Stimulated activated memory B cell treated with anti-CD40 and anti-IgM and Interleukin-4, amounts not matched to agents 10 μg/mL and 1 μg/mL and 100 μg/mL, for 72 hours (primary cell): ENCODE measurements around the gene C2CD4C.
A peak's percentile ranks its signal among the peaks of the same experiment; 100 is the strongest.
"Not testable (repeated sequence)": the region's sequence is repeated elsewhere in the genome, so short reads cannot be mapped to it uniquely, and the experiment has no call there.

Source experiments
- ATAC-seq: fragments of 150-1000 bp; cut with Tn5 transposase; 2 replicates; pipeline ENCODE4 v1.10.0; 2021
- H3K27ac Mint-ChIP-seq: one replicate; pipeline ENCODE4 v1.8.0; 2022; ENCODE audit warnings: mild to moderate bottlenecking, mixed read lengths
- H3K27me3 Mint-ChIP-seq: one replicate; pipeline ENCODE4 v1.8.0; 2022; ENCODE audit warnings: mixed read lengths
- H3K36me3 Mint-ChIP-seq: one replicate; pipeline ENCODE4 v1.8.0; 2022; ENCODE audit warnings: mixed read lengths
- H3K4me1 Mint-ChIP-seq: one replicate; pipeline ENCODE4 v1.8.0; 2022; ENCODE audit warnings: mixed read lengths
- H3K4me3 Mint-ChIP-seq: one replicate; pipeline ENCODE4 v1.8.0; 2022; ENCODE audit warnings: mild to moderate bottlenecking, moderate library complexity, mixed read lengths
- H3K9me3 Mint-ChIP-seq: one replicate; pipeline ENCODE4 v1.8.0; 2022; ENCODE audit warnings: mixed read lengths

C2CD4C gene, protein sequence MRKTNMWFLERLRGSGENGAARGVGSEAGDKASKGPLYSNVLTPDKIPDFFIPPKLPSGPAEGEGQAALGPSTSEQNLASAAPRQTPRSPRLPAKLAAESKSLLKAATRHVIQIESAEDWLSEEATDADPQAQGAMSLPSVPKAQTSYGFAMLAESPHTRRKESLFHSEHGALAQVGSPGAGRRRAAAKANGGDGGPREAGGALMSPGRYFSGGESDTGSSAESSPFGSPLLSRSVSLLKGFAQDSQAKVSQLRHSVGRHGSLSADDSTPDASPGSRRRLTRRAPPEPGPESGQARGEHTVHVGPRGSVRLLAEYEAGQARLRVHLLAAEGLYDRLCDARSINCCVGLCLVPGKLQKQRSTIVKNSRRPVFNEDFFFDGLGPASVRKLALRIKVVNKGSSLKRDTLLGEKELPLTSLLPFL

GRCh38 chr19:408902-409515, at the start of gene C2CD4C:
C2CD4C (minus strand) TSS chr19:409147; CDS start chr19:408361, 786 bp downstream.
- Mint-ChIP-seq H3K4me1 (peaks cover 15% of the 10 kb centered on the region), H3K27ac (no peak within 1 kb of the TSS), H3K27me3 (peaks cover 13% of the 10 kb centered on the region), H3K36me3 (no peaks in the 10 kb centered on the region), H3K4me3 (peak within 1 kb of the TSS; percentile 72), H3K9me3 (no peaks in the 10 kb centered on the region)
- ATAC-seq, result no peak

GRCh38 chr19:458091-459042, 49.4 kb upstream of the C2CD4C start:
- Mint-ChIP-seq H3K27me3 (peaks cover 48% of the 10 kb centered on the region), H3K27ac (no peak overlapping the region), H3K9me3 (no peaks in the 10 kb centered on the region), H3K4me3 (no peak overlapping the region), H3K36me3 (no peaks in the 10 kb centered on the region), H3K4me1 (no peaks in the 10 kb centered on the region)
- no peak for ATAC-seq

GRCh38 chr19:457636-458035, 48.7 kb upstream of the C2CD4C start:
- no peak overlapping the region for H3K27ac Mint-ChIP-seq

DNA sequence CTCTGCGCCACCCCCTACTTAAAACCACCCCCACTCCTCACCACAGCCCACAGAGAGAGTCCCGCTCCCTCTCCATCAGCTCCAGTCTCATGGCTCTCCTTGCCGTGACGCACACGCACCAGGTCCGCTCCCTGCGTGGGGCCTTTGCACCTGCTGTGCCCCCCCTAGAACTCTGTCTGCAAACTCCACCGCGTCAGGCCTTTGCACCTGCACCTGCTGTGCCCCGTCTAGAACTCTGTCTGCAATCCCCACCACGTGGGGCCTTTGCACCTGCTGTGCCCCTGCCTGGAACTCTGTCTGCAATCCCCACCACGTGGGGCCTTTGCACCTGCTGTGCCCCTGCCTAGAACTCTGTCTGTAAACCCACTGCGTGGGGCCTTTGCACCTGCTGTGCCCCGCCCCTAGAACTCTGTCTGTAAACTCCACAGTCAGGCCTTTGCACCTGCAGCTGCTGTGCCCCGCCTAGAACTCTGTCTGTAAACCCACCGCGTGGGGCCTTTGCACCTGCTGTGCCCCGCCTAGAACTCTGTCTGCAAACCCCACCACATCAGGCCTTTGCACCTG, 47.7 kb upstream of the C2CD4C start:
- Mint-ChIP-seq H3K36me3 (no peaks in the 10 kb centered on the region), H3K4me1 (no peaks in the 10 kb centered on the region), H3K9me3 (no peaks in the 10 kb centered on the region), H3K4me3 (no peak overlapping the region), H3K27ac (no peak overlapping the region), H3K27me3 (peaks cover 32% of the 10 kb centered on the region)
- ATAC-seq, result no peak

More at GRCh38 chr19:457636-458035, 48.7 kb upstream of the C2CD4C start:
- H3K4me3 Mint-ChIP-seq, result no peak overlapping the region
- H3K9me3 Mint-ChIP-seq, result no peaks in the 10 kb centered on the region
- H3K27me3 Mint-ChIP-seq, result peaks cover 42% of the 10 kb centered on the region
- no peaks in the 10 kb centered on the region for H3K36me3 Mint-ChIP-seq
- H3K4me1 Mint-ChIP-seq, result no peaks in the 10 kb centered on the region
- ATAC-seq, result no peak

- Mint-ChIP-seq H3K27me3 (peaks cover 28% of the 10 kb centered on the region), H3K9me3 (no peaks in the 10 kb centered on the region), H3K4me1 (no peaks in the 10 kb centered on the region), H3K27ac (no peak overlapping the region), H3K36me3 (no peaks in the 10 kb centered on the region), H3K4me3 (no peak overlapping the region)
- peak; percentile 34 for ATAC-seq
These were observed 47.1 kb upstream of the C2CD4C start for GRCh38 chr19:455851-456546.

GRCh38 chr19:455031-455705, 46.2 kb upstream of the C2CD4C start:
- Mint-ChIP-seq H3K4me3 (no peak overlapping the region), H3K36me3 (no peaks in the 10 kb centered on the region), H3K27me3 (peaks cover 28% of the 10 kb centered on the region), H3K27ac (no peak overlapping the region), H3K4me1 (no peaks in the 10 kb centered on the region), H3K9me3 (peaks cover 5% of the 10 kb centered on the region)
- no peak for ATAC-seq

GRCh38 chr19:453606-454005, 44.7 kb upstream of the C2CD4C start:
- no peaks in the 10 kb centered on the region for H3K36me3 Mint-ChIP-seq
- peaks cover 5% of the 10 kb centered on the region for H3K9me3 Mint-ChIP-seq
- H3K4me1 Mint-ChIP-seq, result no peaks in the 10 kb centered on the region
- H3K27me3 Mint-ChIP-seq, result peaks cover 28% of the 10 kb centered on the region
- no peak overlapping the region for H3K4me3 Mint-ChIP-seq
- H3K27ac Mint-ChIP-seq, result no peak overlapping the region
- ATAC-seq, result no peak

GRCh38 chr19:452829-453228, 43.9 kb upstream of the C2CD4C start:
- peaks cover 23% of the 10 kb centered on the region for H3K27me3 Mint-ChIP-seq
- peaks cover 5% of the 10 kb centered on the region for H3K9me3 Mint-ChIP-seq
- H3K4me1 Mint-ChIP-seq, result no peaks in the 10 kb centered on the region
- no peak overlapping the region for H3K27ac Mint-ChIP-seq
- no peak for ATAC-seq
- H3K4me3 Mint-ChIP-seq, result no peak overlapping the region
- H3K36me3 Mint-ChIP-seq, result no peaks in the 10 kb centered on the region

DNA sequence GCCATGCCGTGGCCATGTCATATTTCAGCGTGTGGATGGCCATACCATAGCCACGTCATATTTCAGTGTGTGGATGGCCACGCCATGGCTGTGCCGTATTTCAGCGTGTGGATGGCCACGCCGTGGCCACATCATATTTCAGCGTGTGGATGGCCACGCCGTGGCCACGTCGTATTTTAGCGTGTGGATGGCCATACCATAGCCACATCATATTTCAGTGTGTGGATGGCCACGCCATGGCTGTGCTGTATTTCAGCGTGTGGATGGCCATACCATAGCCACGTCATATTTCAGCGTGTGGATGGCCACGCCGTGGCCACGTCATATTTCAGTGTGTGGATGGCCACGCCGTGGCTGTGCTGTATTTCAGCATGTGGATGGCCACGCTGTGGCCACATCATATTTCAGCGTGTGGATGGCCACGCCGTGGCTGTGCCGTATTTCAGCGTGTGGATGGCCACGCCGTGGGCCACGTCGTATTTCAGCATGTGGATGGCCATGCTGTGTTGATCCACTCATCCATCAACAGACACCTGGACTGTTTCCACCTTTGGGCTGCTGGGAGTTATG, 42.0 kb upstream of the C2CD4C start:
- not testable (repeated sequence) for ATAC-seq, H3K36me3 Mint-ChIP-seq, H3K4me3 Mint-ChIP-seq, H3K27ac Mint-ChIP-seq, H3K9me3 Mint-ChIP-seq, H3K27me3 Mint-ChIP-seq, H3K4me1 Mint-ChIP-seq

DNA sequence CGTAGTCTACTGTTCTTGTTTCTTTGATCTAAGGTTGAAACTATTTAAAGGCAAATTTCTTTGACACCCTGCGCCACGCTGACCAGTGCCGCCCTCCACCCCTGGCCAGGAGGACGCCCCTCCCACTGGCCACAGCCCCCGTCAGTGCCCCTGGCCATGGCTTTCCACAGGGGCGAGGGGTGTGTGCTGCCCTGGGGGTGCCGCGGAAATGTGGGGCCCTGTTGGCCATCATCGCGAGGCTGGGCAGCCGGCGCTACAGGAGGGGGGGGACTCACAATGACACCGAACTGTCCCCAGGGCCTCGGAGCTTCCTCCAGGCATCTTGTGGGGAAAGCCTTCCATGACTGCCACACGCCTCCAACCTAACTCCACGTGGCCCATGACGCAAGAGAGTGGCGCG, 41.0 kb upstream of the C2CD4C start:
- Mint-ChIP-seq H3K4me3 (no peak overlapping the region), H3K36me3 (no peaks in the 10 kb centered on the region), H3K27ac (no peak overlapping the region), H3K27me3 (no peaks in the 10 kb centered on the region), H3K4me1 (no peaks in the 10 kb centered on the region), H3K9me3 (peaks cover 5% of the 10 kb centered on the region)
- ATAC-seq, result no peak

GRCh38 chr19:447816-448560, 39.0 kb upstream of the C2CD4C start:
- Mint-ChIP-seq H3K4me1 (no peaks in the 10 kb centered on the region), H3K27me3 (no peaks in the 10 kb centered on the region), H3K4me3 (no peak overlapping the region), H3K27ac (no peak overlapping the region), H3K9me3 (peaks cover 15% of the 10 kb centered on the region), H3K36me3 (no peaks in the 10 kb centered on the region)
- no peak for ATAC-seq

DNA sequence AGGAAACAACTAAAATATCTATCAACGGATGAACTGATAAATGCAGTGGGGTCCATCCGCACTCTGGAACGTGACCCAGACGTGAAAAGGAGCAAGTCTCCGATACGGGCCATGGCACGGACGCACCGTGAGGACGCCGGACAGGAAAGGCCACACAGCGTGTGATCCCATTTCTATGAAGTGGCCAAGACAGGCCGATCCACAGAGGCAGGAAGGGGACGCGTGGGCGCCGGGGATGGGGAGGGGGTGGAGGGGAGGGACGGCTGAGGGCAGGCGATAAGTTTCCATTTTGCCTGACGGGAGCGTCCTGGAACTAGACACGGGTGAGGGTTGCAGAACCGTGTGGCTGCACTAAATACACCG, 38.1 kb upstream of the C2CD4C start:
- H3K4me3 Mint-ChIP-seq, result no peak overlapping the region
- H3K27me3 Mint-ChIP-seq, result peaks cover 4% of the 10 kb centered on the region
- peaks cover 3% of the 10 kb centered on the region for H3K36me3 Mint-ChIP-seq
- no peak for ATAC-seq
- H3K4me1 Mint-ChIP-seq, result no peaks in the 10 kb centered on the region
- H3K9me3 Mint-ChIP-seq, result peaks cover 19% of the 10 kb centered on the region
- H3K27ac Mint-ChIP-seq, result no peak overlapping the region

- Mint-ChIP-seq H3K36me3 (peaks cover 6% of the 10 kb centered on the region), H3K27me3 (peaks cover 27% of the 10 kb centered on the region), H3K4me1 (no peaks in the 10 kb centered on the region), H3K4me3 (no peak overlapping the region), H3K27ac (no peak overlapping the region), H3K9me3 (peaks cover 17% of the 10 kb centered on the region)
- no peak for ATAC-seq
These were observed 35.8 kb upstream of the C2CD4C start for GRCh38 chr19:444677-445210.
